ENCODE data around the gene CGNL1. TPM values are rescaled to one million over a fixed set of nuclear protein-coding genes. Genes with fewer than 3 reads are reported as not detected.
A peak's percentile ranks its signal among the peaks of the same experiment; 100 is the strongest.

The CGNL1 gene
- polyA plus RNA-seq, 1 donor, result 5.4 TPM

GRCh38 chr15:57388464-57388863 is 12.2 kb downstream of the CGNL1 start:
- no peak for DNase-seq

DNA sequence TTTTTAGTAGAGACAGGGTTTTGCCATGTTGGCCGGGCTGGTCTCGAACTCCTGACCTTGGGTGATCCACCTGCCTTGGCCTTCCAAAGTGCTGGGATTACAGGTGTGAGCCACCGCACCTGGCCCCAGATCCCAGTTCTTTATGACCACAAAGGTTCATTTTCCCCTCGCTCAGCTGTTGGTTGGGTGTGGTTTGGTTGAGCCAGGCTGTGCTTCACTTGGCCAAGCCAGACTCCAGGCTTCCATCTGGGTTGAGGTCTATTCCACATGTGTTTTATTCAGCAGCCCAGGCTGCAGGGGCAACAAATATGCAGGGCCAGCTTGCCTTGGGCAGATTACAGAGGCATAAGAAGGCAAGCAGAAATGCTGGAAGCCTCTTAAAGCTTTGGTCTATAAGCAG is 13.7 kb downstream of the CGNL1 start:
- no peak for DNase-seq

- DNase-seq, result no peak
Observed at GRCh38 chr15:57390583-57390982, 14.3 kb downstream of the CGNL1 start.

DNA sequence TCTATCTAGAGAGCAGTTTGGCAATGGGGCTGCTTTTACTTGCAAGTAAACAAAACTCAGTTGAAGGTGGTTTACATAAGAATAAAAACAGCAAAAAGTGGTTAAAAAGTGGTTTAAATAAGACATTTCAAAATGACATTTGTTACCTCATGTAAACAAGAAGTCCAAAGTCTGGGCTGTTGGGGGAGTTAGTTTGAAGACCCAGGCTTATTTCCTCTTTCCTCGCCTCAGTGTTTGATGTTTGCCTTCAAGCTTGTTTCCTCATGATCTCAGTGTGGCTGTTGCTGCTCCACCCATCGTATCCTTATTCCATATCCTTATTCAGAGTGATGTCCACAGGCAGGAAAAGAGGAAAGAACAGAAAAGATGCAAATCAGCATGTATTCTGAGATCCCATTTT is 15.2 kb downstream of the CGNL1 start:
- DNase-seq, result no peak

DNA sequence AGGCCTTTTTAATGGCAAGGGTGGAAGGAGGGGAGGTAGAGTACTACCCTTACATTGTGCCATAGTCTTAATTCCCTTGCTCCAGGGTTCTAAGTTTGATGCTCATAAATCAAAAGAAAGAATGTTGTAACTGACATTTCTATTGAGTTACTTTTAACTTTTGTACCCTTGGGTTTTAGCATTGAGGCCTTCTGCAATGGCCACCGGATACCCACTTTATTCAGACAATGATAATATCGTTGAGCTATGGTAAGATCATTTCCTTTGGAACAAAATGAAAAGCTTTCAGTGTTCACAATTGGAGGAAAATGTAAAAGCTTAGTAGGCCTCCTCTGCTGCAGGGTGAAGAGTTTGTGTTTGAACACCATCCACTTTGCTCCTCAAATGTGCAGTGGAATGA is 16.8 kb downstream of the CGNL1 start:
- DNase-seq, result no peak

GRCh38 chr15:57395292-57395691 is 19.0 kb downstream of the CGNL1 start:
- no peak for DNase-seq

GRCh38 chr15:57398336-57398735 is 22.0 kb downstream of the CGNL1 start:
- DNase-seq, result no peak

- DNase-seq, result no peak
Observed at GRCh38 chr15:57401546-57401945, 25.2 kb downstream of the CGNL1 start.

GRCh38 chr15:57403017-57403416 is 26.7 kb downstream of the CGNL1 start:
- peak; percentile 26 for DNase-seq

GRCh38 chr15:57403566-57404325 is 27.4 kb downstream of the CGNL1 start:
- peak; percentile 28 for DNase-seq

GRCh38 chr15:57405133-57405532 is 28.8 kb downstream of the CGNL1 start:
- DNase-seq, result no peak

DNA sequence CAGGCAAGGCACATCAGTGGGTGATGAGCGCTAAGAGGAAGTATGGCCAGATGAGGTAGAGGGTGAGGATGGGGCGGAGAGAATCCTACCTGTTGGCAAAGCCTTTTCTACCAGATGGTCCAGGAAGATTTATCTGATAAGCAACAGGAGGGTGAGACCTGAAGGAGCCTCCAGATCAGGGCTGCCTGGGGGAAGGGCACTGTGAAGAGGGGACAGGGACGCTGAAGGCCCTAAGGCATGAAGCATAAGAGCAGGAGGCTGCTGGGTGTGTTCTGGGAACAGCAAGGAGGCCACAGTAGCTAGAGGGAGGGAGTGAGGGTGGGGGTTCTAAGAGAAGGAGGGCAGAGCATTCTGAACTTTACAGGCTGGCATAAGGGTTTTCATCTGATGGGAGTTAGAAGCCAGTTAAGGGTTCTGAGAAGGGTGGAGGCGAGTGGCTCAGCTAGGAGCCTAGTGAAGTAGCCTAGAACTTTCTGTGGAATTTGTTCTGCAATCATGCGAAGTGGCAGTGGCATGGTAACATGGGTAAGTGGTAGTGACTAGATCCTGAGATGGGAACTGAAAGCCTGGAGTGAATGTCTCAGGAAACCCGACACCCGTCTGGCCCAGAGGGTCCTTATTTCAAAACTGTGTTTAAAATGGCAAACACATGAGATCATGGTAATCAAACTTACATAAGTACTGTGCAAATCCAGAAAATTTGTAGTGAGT is 29.9 kb downstream of the CGNL1 start:
- DNase-seq, result no peak

DNA sequence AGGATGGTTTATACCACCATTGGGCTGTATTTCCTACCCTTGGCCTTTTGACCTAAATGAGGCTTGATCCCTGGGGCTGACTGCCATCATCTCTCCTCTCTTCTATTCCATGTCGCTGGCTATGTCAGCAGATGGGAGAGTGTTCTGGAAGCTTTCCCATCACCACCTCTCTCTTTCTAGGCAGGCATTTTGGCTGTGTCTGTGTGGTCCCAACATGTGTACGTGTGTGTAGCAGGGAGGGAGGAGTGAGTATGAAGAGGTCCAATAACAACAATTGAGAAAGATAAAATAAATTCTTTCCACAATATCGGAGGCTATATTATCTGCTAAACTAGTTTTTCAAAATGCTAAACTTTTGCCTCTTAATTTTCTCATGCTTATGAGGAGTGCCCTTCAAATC is 34.1 kb downstream of the CGNL1 start:
- no peak for DNase-seq

DNA sequence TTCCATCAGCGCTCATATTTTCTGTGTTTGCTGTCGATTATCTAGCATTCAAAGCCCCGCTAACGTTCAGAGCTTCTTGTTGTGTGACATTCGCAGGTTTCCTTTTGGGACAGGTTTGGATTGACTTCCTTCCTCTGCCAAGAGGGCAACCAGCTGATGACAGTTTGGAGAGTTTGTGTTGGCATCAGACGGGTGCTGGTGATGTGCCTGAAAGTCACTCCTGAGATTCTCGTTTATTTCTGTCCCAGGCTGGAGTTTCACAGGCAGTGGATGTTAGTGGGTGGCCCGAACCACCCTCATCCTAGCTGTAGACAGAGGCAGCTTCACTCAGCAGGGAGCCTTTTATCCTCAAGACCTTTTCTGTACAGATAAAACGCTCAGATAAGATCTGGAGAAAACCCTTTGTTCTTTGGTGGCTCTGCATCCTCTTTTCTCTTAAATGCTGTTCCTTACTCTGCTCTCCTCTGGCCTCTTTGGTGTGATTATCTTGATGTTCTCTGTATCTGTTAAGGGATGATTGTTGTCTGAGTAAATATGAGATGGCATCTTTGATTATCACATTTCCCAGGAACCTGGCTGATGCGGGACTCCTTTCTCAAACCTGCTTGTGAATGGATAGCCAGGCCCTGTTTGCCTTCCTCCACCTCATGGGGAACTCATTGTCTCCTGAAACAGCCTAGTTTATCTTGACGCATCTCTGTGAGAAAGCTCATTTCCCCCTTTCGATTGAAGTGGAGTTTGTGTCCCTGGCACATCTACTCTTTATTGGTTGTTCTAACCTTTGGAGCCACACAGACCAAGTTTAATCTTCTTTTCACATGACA is 35.9 kb downstream of the CGNL1 start:
- no peak for DNase-seq

GRCh38 chr15:57415602-57416001 is 39.3 kb downstream of the CGNL1 start:
- no peak for DNase-seq

DNA sequence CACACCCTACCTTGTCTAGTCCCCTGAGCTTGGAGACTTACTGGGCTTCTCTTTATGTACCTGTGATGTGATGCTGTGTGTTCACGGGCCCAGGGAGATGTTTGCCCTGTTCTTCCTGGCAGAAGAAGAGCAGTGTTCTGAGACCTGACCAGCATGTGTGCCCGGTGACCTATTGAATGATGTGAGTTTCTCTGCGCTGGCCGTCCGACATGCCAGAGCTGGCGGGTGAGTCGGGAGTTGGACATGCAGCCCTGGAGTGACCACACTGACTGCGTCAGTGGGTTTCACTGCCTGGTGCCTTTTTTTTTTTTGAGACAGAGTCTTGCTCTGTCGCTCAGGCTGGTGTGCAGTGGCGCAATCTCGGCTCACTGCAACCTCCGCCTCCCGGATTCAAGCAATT is 42.3 kb downstream of the CGNL1 start:
- no peak for DNase-seq

- no peak for DNase-seq
Observed at GRCh38 chr15:57419335-57419734, 43.0 kb downstream of the CGNL1 start.

DNA sequence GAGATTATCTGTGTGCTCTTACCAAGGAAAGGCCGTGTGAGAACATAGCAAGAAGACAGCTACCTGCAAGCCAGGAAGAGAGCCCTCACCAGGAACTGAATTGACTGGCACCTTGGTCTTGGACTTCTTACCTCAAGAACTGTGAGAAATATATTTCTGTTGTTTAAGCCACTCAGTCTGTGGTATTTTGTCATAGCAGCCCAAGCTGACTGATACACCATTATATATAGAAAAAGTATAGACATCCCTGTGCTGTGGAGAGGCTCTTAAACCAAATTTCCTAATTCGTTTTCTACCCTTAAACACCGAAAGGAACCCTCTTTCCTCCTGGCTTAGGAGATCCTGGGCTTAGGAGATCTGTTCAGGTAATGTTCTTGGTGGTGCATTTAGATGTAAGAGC is 44.8 kb downstream of the CGNL1 start:
- DNase-seq, result no peak

DNA sequence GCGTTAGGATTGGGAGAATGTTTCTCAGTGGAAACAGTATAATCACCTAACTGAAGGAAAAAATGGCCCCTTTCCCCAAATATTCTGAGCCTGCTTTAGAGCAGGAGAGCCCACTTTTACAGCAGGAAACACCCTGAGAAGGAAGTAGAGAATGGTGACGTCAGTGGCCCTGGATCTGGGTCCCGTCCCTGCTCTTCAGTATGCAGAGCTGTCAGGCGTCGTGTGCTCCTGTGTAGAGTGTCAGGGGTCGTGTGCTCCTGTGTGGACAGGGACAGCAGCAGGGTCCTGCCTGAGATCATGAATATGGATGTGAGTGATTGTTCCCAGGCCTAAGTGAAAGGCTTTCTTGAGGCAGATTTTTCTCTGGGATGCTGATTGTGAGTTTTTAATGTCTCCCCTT is 45.2 kb downstream of the CGNL1 start:
- no peak for DNase-seq

DNA sequence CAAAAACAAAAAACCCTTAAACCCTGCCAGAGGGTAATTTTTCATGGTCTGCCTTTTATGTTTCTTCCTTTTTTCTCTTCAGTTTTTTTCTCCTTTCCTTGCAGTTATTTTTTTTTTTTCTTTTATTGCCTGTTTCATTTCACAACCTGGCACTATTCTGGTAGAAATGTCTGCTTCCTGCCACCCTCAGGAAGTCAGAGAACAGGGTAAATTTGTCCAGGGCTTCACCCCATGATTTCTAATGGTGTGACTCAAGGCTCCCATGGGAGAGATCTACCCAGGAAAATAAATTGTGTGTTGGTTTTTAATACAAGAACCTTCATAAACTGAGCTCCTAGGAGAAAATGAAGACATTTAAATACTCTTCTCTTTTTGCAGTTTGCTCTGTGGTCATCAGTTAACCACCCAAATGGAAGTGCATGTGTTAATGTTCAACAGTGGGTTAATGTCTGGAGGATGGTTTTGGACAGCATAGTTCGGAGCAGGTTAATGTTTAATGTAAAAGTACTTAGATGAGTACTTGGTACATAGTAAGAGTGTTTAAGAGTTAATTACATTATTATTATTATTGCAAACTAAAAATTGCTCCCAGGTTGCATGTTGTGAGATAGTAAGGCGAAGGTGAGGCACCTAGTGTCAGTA is 45.9 kb downstream of the CGNL1 start:
- DNase-seq, result no peak

GRCh38 chr15:57423599-57424140 is 47.4 kb downstream of the CGNL1 start:
- DNase-seq, result no peak

DNA sequence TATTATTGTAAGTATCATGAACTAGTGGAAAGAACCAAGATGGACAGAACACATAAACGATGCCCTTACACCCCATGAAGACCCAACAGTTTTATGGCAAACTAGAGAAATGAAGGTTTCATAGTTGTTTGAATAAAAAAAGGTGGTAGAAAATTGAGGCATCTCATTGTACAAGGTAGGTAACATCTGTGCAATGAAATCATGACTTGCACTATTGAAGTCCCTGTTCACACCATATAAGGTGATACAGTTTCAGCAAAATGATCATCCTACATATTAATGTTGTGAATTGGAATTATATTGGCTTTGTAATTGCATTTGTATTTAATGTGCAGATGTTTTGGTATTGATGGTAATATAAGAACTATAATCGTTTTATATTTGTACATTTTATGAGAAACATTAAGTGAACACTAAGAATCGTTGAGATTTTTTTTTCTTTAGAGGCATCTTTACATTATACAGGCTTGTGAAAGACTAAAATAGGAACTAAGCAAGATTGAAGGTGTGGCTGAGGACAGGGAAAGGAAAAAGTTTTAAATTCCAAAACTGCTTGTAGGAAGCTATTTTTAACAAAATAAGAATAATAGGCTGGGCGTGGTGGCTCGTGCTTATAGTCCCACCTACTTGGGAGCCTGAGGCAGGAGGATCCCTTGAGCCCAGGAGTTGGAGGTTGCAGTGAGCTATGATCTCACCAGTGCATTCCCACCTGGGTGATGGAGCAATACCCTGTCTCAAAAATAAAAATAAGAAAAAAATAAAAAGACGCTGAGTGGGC is 48.5 kb downstream of the CGNL1 start:
- no peak for DNase-seq

All from hindlimb muscle (tissue), 1 donor.